H9 (cell line): ENCODE results near the gene FBLN2. TPM values are rescaled to one million over a fixed set of nuclear protein-coding genes. Genes with fewer than 3 reads are reported as not detected.

Experiments
- DNase-seq: peaks from one replicate; pipeline ENCODE4 v3.0.0-alpha.2; 2017
- H2AFZ ChIP-seq: one replicate; pipeline ENCODE4 v1.6.1; 2013; ENCODE audit warnings: mild to moderate bottlenecking, low read length, control low read depth, moderate library complexity
- H2AK5ac ChIP-seq: 2 replicates; pipeline ENCODE4 v1.6.1; 2013; ENCODE audit warnings: low read length, control low read depth, mixed read lengths; ENCODE audit not compliant: insufficient read length
- H2BK120ac ChIP-seq: one replicate; pipeline ENCODE4 v1.6.1; 2013; ENCODE audit warnings: low read depth, mild to moderate bottlenecking, low read length, control low read depth, inconsistent platforms; ENCODE audit not compliant: poor library complexity, severe bottlenecking
- H2BK12ac ChIP-seq: 2 replicates; pipeline ENCODE4 v1.6.1; 2013; ENCODE audit warnings: low read length, control low read depth, mixed read lengths, low read depth; ENCODE audit not compliant: insufficient read length
- H2BK15ac ChIP-seq: 2 replicates; pipeline ENCODE4 v1.6.1; 2013; ENCODE audit warnings: low read depth, low read length, control low read depth
- H2BK20ac ChIP-seq: one replicate; pipeline ENCODE4 v1.6.1; 2013; ENCODE audit warnings: low read depth, mild to moderate bottlenecking, low read length, control low read depth, inconsistent platforms; ENCODE audit not compliant: poor library complexity, severe bottlenecking
- H2BK5ac ChIP-seq: 2 replicates; pipeline ENCODE4 v1.6.1; 2013; ENCODE audit warnings: low read length, control low read depth, mixed read lengths; ENCODE audit not compliant: insufficient read length
- H3K14ac ChIP-seq: 2 replicates; pipeline ENCODE4 v1.6.1; 2013; ENCODE audit warnings: low read length, control low read depth; ENCODE audit not compliant: insufficient read depth
- H3K18ac ChIP-seq: 2 replicates; pipeline ENCODE4 v1.6.1; 2013; ENCODE audit warnings: low read depth, mild to moderate bottlenecking, mixed read lengths, low read length, control low read depth; ENCODE audit not compliant: insufficient read length
- H3K23ac ChIP-seq: 2 replicates; pipeline ENCODE4 v1.6.1; 2013; ENCODE audit warnings: low read length, control low read depth, mixed read lengths, low read depth; ENCODE audit not compliant: insufficient read length
- H3K23me2 ChIP-seq: 2 replicates; pipeline ENCODE4 v1.6.1; 2013; ENCODE audit warnings: low read depth, mild to moderate bottlenecking, mixed read lengths, low read length, control low read depth; ENCODE audit not compliant: insufficient read length, poor library complexity, severe bottlenecking
- H3K27ac ChIP-seq: 2 replicates; pipeline ENCODE4 v1.5.1; 2013; ENCODE audit warnings: low read length, control low read depth, mixed read lengths, low read depth; ENCODE audit not compliant: insufficient read length
- H3K27me3 ChIP-seq: 2 replicates; pipeline ENCODE4 v1.6.1; 2013; ENCODE audit warnings: low read length, control low read depth, inconsistent platforms; ENCODE audit not compliant: insufficient read depth
- H3K4ac ChIP-seq: 2 replicates; pipeline ENCODE4 v1.6.1; 2013; ENCODE audit warnings: low read depth, mild to moderate bottlenecking, control low read depth, inconsistent platforms, low read length, moderate library complexity
- H3K4me1 ChIP-seq: 2 replicates; pipeline ENCODE4 v1.6.1; 2013; ENCODE audit warnings: low read length, control low read depth, inconsistent platforms; ENCODE audit not compliant: insufficient read depth
- H3K4me2 ChIP-seq: 2 replicates; pipeline ENCODE4 v1.6.1; 2013; ENCODE audit warnings: low read length, control low read depth, mixed read lengths; ENCODE audit not compliant: insufficient read length, insufficient read depth
- H3K56ac ChIP-seq: 2 replicates; pipeline ENCODE4 v1.6.1; 2013; ENCODE audit warnings: low read depth, mild to moderate bottlenecking, mixed read lengths, low read length, control low read depth; ENCODE audit not compliant: insufficient read length
- H3K79me1 ChIP-seq: 2 replicates; pipeline ENCODE4 v1.6.1; 2013; ENCODE audit warnings: low read depth, mild to moderate bottlenecking, moderate library complexity, low read length, control low read depth, inconsistent platforms; ENCODE audit not compliant: insufficient read depth, poor library complexity, severe bottlenecking
- H3K79me2 ChIP-seq: 2 replicates; pipeline ENCODE4 v1.6.1; 2013; ENCODE audit warnings: low read length, control low read depth, inconsistent platforms; ENCODE audit not compliant: insufficient read depth
- H3K9ac ChIP-seq: 2 replicates; pipeline ENCODE4 v1.6.1; 2013; ENCODE audit warnings: low read length, control low read depth, mixed read lengths; ENCODE audit not compliant: insufficient read length; ENCODE audit errors: extremely low read depth
- H3K9me3 ChIP-seq: one replicate; pipeline ENCODE4 v1.6.1; 2013; ENCODE audit warnings: low read depth, low read length, inconsistent platforms; ENCODE audit not compliant: control insufficient read depth
- H3T11ph ChIP-seq: one replicate; pipeline ENCODE4 v1.6.1; 2013; ENCODE audit warnings: mild to moderate bottlenecking, low read length, control low read depth, inconsistent platforms
- H4K20me1 ChIP-seq: one replicate; pipeline ENCODE4 v1.6.1; 2013; ENCODE audit not compliant: control insufficient read depth, insufficient read length, insufficient read depth
- H4K5ac ChIP-seq: 2 replicates; pipeline ENCODE4 v1.6.1; 2013; ENCODE audit warnings: low read depth, mild to moderate bottlenecking, mixed read lengths, low read length, control low read depth; ENCODE audit not compliant: insufficient read length
- H4K8ac ChIP-seq: replicated peaks from 2 replicates; pipeline ENCODE4 v1.6.1; 2013; ENCODE audit warnings: low read length, control low read depth, mixed read lengths, low read depth; ENCODE audit not compliant: insufficient read length
- H4K91ac ChIP-seq: 2 replicates; pipeline ENCODE4 v1.6.1; 2013; ENCODE audit warnings: low read depth, mild to moderate bottlenecking, moderate library complexity, mixed read lengths, low read length, control low read depth; ENCODE audit not compliant: insufficient read length
- H3K27ac Mint-ChIP-seq, 3 experiments: 2 replicates in 2 of 3; 3 replicates in 1 of 3; pipeline ENCODE4 v1.8.0; 2020 to 2021; ENCODE audit warnings: mixed read lengths in 3 of 3, mild to moderate bottlenecking in 1 of 3, moderate library complexity in 1 of 3
- H3K27me3 Mint-ChIP-seq: 2 replicates; pipeline ENCODE4 v1.8.0; 2021; ENCODE audit warnings: low read depth, mild to moderate bottlenecking, moderate library complexity, mixed read lengths
- H3K36me3 Mint-ChIP-seq, 3 experiments: 2 replicates in 2 of 3; 3 replicates in 1 of 3; pipeline ENCODE4 v1.8.0; 2020 to 2021; ENCODE audit warnings: low read depth in 3 of 3, mixed read lengths in 3 of 3; ENCODE audit not compliant: insufficient read depth in 1 of 3
- H3K4me1 Mint-ChIP-seq, 2 experiments: 2 replicates each; pipeline ENCODE4 v1.8.0; 2020; ENCODE audit warnings: mixed read lengths in 2 of 2
- H3K4me3 Mint-ChIP-seq, 2 experiments: 2 replicates in 1 of 2; 3 replicates in 1 of 2; pipeline ENCODE4 v1.8.0; 2020 to 2021; ENCODE audit warnings: mild to moderate bottlenecking in 2 of 2, mixed read lengths in 2 of 2, moderate library complexity in 1 of 2
- H3K9me3 Mint-ChIP-seq, 2 experiments: 2 replicates in 1 of 2; 3 replicates in 1 of 2; pipeline ENCODE4 v1.8.0; 2020; ENCODE audit warnings: mild to moderate bottlenecking in 2 of 2, mixed read lengths in 2 of 2, moderate library complexity in 1 of 2
- CTCF ChIP-seq: fragments of 200-600 bp; sonication (generic); conservative IDR thresholded peaks from 3 replicates; pipeline ENCODE4 v1.8.0; 2021; ENCODE audit warnings: antibody characterized with exemption, mild to moderate bottlenecking
- WGBS: extraction: QIAGEN DNeasy Blood & Tissue Kit; methylation state at CpG from one replicate; pipeline ENCODE4 v1.1.7; 2013; ENCODE audit warnings: missing lambda C conversion rate, low lambda C conversion rate, mixed read lengths; ENCODE audit not compliant: insufficient read length; ENCODE audit errors: extremely low coverage; 5-methylcytosine and 5-hydroxymethylcytosine counted together
- total RNA-seq: library from RNA; stranded (reverse); gene quantifications from 2 replicates; pipeline ENCODE4 v1.2.1, GENCODE V29; 2021

The FBLN2 gene
- total RNA-seq, 1 experiment from 2014 or later, result 11.8 TPM

- no peak overlapping the region for H4K91ac ChIP-seq
- H3K14ac ChIP-seq, result no peak overlapping the region; the same call in 1 of the 2 replicates
- no peak overlapping the region for H2BK20ac ChIP-seq
- H3K27ac ChIP-seq, result no peak overlapping the region
- H3K79me1 ChIP-seq, result no peaks in the 10 kb centered on the region
- H3K4me3 Mint-ChIP-seq, result no peak overlapping the region
- H3T11ph ChIP-seq, result no peak overlapping the region
- H2BK120ac ChIP-seq, result no peak overlapping the region
- peaks cover 1% of the 10 kb centered on the region for H3K27me3 Mint-ChIP-seq
- H3K18ac ChIP-seq, result no peak overlapping the region
- H4K5ac ChIP-seq, result no peak overlapping the region
- H4K20me1 ChIP-seq, result no peaks in the 10 kb centered on the region
- H3K36me3 Mint-ChIP-seq, result peaks cover 0 to 2% (median 0%) of the 10 kb centered on the region in 3 experiments; a peak in 3 of 7 replicates
- no peaks in the 10 kb centered on the region for H3K23me2 ChIP-seq
- no peak overlapping the region for H2BK5ac ChIP-seq
- no peak for DNase-seq
- no peak overlapping the region for H4K8ac ChIP-seq
- TF ChIP-seq CTCF, result peak; percentile 22; the same call in 1 of the 3 replicates
- H3K4me1 Mint-ChIP-seq, result peaks cover 3 to 5% of the 10 kb centered on the region in 2 experiments; a peak in 3 of 4 replicates
- no peak overlapping the region for H2AK5ac ChIP-seq
- H3K9me3 ChIP-seq, result no peaks in the 10 kb centered on the region
- H2BK15ac ChIP-seq, result no peak overlapping the region
- no peak overlapping the region for H2AFZ ChIP-seq
- H3K4ac ChIP-seq, result no peak overlapping the region
- no peak overlapping the region for H2BK12ac ChIP-seq
- H3K9ac ChIP-seq, result no peak overlapping the region
- H3K27me3 ChIP-seq, result no peaks in the 10 kb centered on the region
- H3K4me1 ChIP-seq, result no peaks in the 10 kb centered on the region
- H3K4me2 ChIP-seq, result no peak overlapping the region
- H3K9me3 Mint-ChIP-seq, result no peaks in the 10 kb centered on the region; a peak in 1 of 5 replicates
- H3K56ac ChIP-seq, result no peak overlapping the region
- no peak overlapping the region for H3K23ac ChIP-seq
- H3K27ac Mint-ChIP-seq, result peak overlapping the region in 1 of 3 experiments; percentile 77; a peak in 2 of 7 replicates
- no peaks in the 10 kb centered on the region for H3K79me2 ChIP-seq
- WGBS, result no CpG with 5 or more reads among the region's 13 CpGs
Measured at GRCh38 chr3:13619661-13620230, 70.8 kb downstream of the FBLN2 start.
